ENCODE results near the gene GPRIN3.

GPRIN3 gene

DNA sequence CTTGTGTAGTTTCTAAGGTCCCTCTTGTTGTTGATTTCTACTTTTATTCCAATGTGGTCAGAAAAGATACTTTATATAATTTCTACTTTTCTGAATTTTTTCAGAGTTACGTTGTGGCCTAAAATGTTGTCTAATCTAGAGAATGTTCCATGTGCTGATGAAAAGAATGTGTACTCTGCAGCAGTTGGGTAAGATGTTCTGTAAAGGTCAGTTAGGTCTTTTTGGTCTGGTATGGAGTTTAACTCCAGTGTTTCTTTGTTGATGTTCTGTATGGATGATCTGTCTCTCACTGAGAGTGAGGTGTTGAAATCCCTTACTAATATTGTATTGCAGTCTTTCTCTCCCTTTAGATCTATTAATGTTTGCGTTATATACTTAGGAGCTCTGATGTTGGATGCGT lies 37.0 kb upstream of the GPRIN3 start:
- no peak overlapping the region for H3K4me3 ChIP-seq (ENCODE audit: insufficient read length, low read depth)
- TF ChIP-seq SUZ12 (IDR thresholded peaks at IDR 0.05; ENCODE audit: extremely low read depth, insufficient read depth, insufficient read length) = no peak
- TF ChIP-seq YY1 (IDR thresholded peaks at IDR 0.05; ENCODE audit: insufficient read depth, insufficient read length) = no peak
- TF ChIP-seq ZNF274 (IDR thresholded peaks at IDR 0.05; ENCODE audit: low read depth, low read length) = no peak
- H3K4me1 ChIP-seq (ENCODE audit: insufficient read depth, insufficient read length) = no peaks in the 10 kb centered on the region
- H3K9me3 ChIP-seq (ENCODE audit: insufficient read depth, low read length) = no peaks in the 10 kb centered on the region
- no peaks in the 10 kb centered on the region for H3K27me3 ChIP-seq (ENCODE audit: insufficient read depth, insufficient read length)
- no peaks in the 10 kb centered on the region for H3K36me3 ChIP-seq (ENCODE audit: insufficient read depth, insufficient read length, low read length)
- no peak overlapping the region for H3K9ac ChIP-seq (ENCODE audit: insufficient read length, low read depth)
- DNase-seq (ENCODE audit: low read depth, low spot score) = no peak

DNA sequence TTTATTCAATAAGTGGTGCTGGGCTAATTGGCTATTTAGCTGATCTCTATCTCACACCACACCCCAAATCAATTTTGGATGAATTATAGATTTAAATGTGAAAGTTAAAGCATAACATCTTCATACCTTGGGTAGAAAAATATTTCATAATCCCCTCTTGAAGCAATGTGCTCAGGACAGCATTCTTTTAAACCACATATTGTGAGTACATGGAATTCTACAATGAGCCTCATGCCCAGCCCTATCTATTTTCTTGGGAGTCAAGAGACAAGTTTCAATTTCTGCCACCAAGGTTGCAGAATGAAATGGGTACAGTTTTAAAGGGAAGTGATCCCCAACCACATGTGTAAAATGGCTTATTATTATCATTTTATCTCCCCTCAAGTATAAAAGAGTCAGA lies 30.6 kb upstream of the GPRIN3 start:
- H3K9ac ChIP-seq (ENCODE audit: insufficient read length, low read depth) = no peak overlapping the region
- no peaks in the 10 kb centered on the region for H3K27me3 ChIP-seq (ENCODE audit: insufficient read depth, insufficient read length)
- no peaks in the 10 kb centered on the region for H3K9me3 ChIP-seq (ENCODE audit: insufficient read depth, low read length)
- no peak overlapping the region for H3K4me3 ChIP-seq (ENCODE audit: insufficient read length, low read depth)
- no peaks in the 10 kb centered on the region for H3K36me3 ChIP-seq (ENCODE audit: insufficient read depth, insufficient read length, low read length)
- no peak for TF ChIP-seq ZNF274 (IDR thresholded peaks at IDR 0.05; ENCODE audit: low read depth, low read length)
- TF ChIP-seq YY1 (IDR thresholded peaks at IDR 0.05; ENCODE audit: insufficient read depth, insufficient read length) = no peak
- no peak for TF ChIP-seq SUZ12 (IDR thresholded peaks at IDR 0.05; ENCODE audit: extremely low read depth, insufficient read depth, insufficient read length)
- H3K4me1 ChIP-seq (ENCODE audit: insufficient read depth, insufficient read length) = no peaks in the 10 kb centered on the region
- no peak for DNase-seq (ENCODE audit: low read depth, low spot score)

DNA sequence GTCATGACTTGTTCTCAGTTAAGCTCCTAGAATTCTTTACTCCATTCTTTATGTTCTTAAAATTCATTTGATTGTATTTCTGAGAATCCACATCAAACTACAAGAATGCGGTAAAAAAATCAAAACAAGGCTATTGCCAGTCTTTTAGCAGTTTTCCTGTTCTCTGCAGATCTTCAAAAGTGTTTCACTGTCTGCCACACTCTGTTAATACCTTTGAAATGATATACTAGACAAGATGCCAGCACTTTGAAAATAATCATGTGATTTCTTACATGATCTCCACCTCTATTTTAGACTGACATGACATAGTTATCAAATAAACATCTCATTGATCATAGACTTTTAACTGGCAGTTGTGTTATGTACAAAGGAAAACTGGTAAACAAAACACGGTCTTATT lies 30.1 kb upstream of the GPRIN3 start:
- TF ChIP-seq YY1 (IDR thresholded peaks at IDR 0.05; ENCODE audit: insufficient read depth, insufficient read length) = no peak
- no peak for TF ChIP-seq SUZ12 (IDR thresholded peaks at IDR 0.05; ENCODE audit: extremely low read depth, insufficient read depth, insufficient read length)
- no peak for TF ChIP-seq ZNF274 (IDR thresholded peaks at IDR 0.05; ENCODE audit: low read depth, low read length)
- H3K4me1 ChIP-seq (ENCODE audit: insufficient read depth, insufficient read length) = no peaks in the 10 kb centered on the region
- H3K36me3 ChIP-seq (ENCODE audit: insufficient read depth, insufficient read length, low read length) = no peaks in the 10 kb centered on the region
- H3K27me3 ChIP-seq (ENCODE audit: insufficient read depth, insufficient read length) = no peaks in the 10 kb centered on the region
- no peaks in the 10 kb centered on the region for H3K9me3 ChIP-seq (ENCODE audit: insufficient read depth, low read length)
- H3K4me3 ChIP-seq (ENCODE audit: insufficient read length, low read depth) = no peak overlapping the region
- DNase-seq (ENCODE audit: low read depth, low spot score) = no peak
- no peak overlapping the region for H3K9ac ChIP-seq (ENCODE audit: insufficient read length, low read depth)

DNA sequence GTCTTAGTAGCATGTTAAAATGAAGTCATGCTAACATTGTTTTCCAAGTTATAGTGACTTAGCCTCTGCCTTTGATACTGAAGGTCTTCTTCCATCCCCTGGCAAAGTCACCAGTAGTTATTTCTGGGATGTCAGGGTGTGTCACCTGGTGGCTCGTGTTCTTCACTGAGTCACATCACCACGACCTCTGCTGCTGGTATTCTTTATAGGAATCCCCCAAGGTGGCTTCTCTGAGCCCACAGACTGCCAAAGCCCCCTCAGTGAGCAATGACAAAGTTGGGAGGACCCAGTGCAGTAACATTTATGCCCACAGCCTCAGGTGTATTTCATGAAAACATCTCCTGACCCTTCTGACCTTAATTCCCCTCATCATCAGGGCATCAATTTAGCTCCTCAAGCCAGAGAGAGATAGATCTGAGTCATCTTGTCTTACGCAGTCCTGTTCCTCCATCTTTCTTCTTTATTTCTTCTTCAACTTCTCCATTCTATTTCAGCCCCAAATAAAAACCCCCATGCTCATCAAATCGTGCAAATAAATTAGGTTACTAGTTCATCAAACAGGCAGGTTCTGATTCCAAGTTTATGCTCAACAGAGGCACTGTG lies 29.3 kb upstream of the GPRIN3 start:
- TF ChIP-seq YY1 (IDR thresholded peaks at IDR 0.05; ENCODE audit: insufficient read depth, insufficient read length) (no peak), SUZ12 (IDR thresholded peaks at IDR 0.05; ENCODE audit: extremely low read depth, insufficient read depth, insufficient read length) (no peak), ZNF274 (IDR thresholded peaks at IDR 0.05; ENCODE audit: low read depth, low read length) (no peak)
- no peak for DNase-seq (ENCODE audit: low read depth, low spot score)
- Histone ChIP-seq H3K9me3 (ENCODE audit: insufficient read depth, low read length) (no peaks in the 10 kb centered on the region), H3K27me3 (ENCODE audit: insufficient read depth, insufficient read length) (no peaks in the 10 kb centered on the region), H3K9ac (ENCODE audit: insufficient read length, low read depth) (no peak overlapping the region), H3K4me3 (ENCODE audit: insufficient read length, low read depth) (no peak overlapping the region), H3K4me1 (ENCODE audit: insufficient read depth, insufficient read length) (no peaks in the 10 kb centered on the region), H3K36me3 (ENCODE audit: insufficient read depth, insufficient read length, low read length) (no peaks in the 10 kb centered on the region)

DNA sequence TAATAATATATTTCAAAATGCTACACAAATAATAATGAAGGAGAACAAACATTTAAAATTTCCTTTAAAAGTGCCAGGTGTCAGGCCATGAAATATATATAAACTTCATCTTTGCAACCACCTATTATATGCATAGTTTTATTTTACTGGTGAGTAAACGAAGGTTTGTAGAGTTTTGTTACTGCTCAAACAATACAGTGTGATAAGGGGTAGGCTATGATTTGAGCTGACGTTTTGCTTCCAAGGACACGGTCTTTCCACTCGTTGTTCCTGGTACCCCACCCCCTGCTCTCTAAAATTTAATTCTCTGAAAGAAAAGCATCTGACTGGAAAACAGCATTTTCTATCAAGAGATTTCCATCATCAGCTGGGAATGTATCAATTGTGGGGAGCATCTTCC lies 27.2 kb upstream of the GPRIN3 start:
- no peak for DNase-seq (ENCODE audit: low read depth, low spot score)
- Histone ChIP-seq H3K4me3 (ENCODE audit: insufficient read length, low read depth) (no peak overlapping the region), H3K9ac (ENCODE audit: insufficient read length, low read depth) (no peak overlapping the region), H3K36me3 (ENCODE audit: insufficient read depth, insufficient read length, low read length) (no peaks in the 10 kb centered on the region), H3K27me3 (ENCODE audit: insufficient read depth, insufficient read length) (no peaks in the 10 kb centered on the region), H3K9me3 (ENCODE audit: insufficient read depth, low read length) (no peaks in the 10 kb centered on the region), H3K4me1 (ENCODE audit: insufficient read depth, insufficient read length) (no peaks in the 10 kb centered on the region)
- TF ChIP-seq YY1 (IDR thresholded peaks at IDR 0.05; ENCODE audit: insufficient read depth, insufficient read length) (no peak), SUZ12 (IDR thresholded peaks at IDR 0.05; ENCODE audit: extremely low read depth, insufficient read depth, insufficient read length) (no peak), ZNF274 (IDR thresholded peaks at IDR 0.05; ENCODE audit: low read depth, low read length) (no peak)

DNA sequence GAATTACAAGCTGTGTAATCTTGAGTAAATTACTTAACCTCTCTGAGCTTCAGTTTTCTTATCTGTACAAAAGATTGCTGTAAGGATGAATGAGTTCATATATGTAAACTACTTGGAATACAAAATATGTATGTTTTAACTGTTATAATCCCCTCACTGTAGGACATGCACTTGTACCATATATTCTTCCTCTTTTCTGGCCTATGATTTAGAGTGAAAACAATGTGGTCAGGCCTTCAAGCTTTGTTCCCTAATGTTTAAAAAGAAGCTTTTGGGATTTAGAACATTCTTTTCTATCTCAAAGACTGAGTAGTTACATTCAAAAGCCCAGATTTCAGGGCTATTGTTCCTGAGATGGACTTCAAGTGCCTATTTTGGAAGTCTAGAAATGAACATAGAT lies 26.7 kb upstream of the GPRIN3 start:
- TF ChIP-seq SUZ12 (IDR thresholded peaks at IDR 0.05; ENCODE audit: extremely low read depth, insufficient read depth, insufficient read length) (no peak), ZNF274 (IDR thresholded peaks at IDR 0.05; ENCODE audit: low read depth, low read length) (no peak), YY1 (IDR thresholded peaks at IDR 0.05; ENCODE audit: insufficient read depth, insufficient read length) (no peak)
- Histone ChIP-seq H3K9ac (ENCODE audit: insufficient read length, low read depth) (no peak overlapping the region), H3K9me3 (ENCODE audit: insufficient read depth, low read length) (no peaks in the 10 kb centered on the region), H3K27me3 (ENCODE audit: insufficient read depth, insufficient read length) (no peaks in the 10 kb centered on the region), H3K4me1 (ENCODE audit: insufficient read depth, insufficient read length) (no peaks in the 10 kb centered on the region), H3K4me3 (ENCODE audit: insufficient read length, low read depth) (no peak overlapping the region), H3K36me3 (ENCODE audit: insufficient read depth, insufficient read length, low read length) (no peaks in the 10 kb centered on the region)
- no peak for DNase-seq (ENCODE audit: low read depth, low spot score)

DNA sequence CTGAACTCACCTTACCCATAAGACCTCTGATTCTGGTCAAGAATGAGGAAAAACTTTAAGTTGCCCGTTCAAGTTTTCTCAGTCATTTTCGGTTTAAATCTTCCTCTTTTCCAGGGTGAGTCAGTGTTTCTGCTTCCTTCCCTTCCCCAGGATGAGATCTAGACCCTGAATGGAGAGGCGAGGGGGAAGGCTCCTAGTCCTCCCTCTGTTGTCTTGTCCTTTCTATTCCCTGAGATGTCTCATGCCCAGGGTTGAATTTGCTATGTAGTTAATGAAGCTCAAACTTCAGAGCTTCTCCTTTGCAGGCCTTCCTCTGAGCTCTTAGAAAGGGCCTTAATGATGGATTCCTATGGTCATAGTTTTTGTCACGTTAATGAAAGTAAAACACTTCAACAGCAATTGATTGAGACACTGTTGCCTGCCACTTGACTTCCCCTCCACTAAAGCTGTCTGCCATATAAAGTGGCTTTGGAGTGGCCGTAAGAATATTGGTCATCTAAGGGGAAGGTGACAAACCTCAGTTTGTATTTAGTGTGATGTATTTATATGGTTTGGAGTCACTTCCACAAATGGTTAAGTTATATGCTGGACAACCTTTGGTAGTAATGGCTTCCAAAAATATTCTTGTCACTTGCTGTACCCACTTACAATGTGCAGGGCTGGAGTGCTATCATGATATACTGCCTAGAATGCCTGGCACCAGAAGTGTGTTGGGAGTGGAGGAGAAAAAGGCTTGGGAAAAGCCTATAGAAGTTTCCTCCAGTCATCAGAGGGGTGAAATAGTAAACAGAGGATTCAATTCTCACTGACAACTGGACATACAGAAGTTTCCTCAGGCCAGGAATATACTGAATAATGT lies 24.3 kb upstream of the GPRIN3 start:
- H3K9me3 ChIP-seq (ENCODE audit: insufficient read depth, low read length) = no peaks in the 10 kb centered on the region
- H3K4me3 ChIP-seq (ENCODE audit: insufficient read length, low read depth) = no peak overlapping the region
- no peak overlapping the region for H3K9ac ChIP-seq (ENCODE audit: insufficient read length, low read depth)
- no peak for DNase-seq (ENCODE audit: low read depth, low spot score)
- no peaks in the 10 kb centered on the region for H3K27me3 ChIP-seq (ENCODE audit: insufficient read depth, insufficient read length)
- TF ChIP-seq SUZ12 (IDR thresholded peaks at IDR 0.05; ENCODE audit: extremely low read depth, insufficient read depth, insufficient read length) (no peak), ZNF274 (IDR thresholded peaks at IDR 0.05; ENCODE audit: low read depth, low read length) (no peak), YY1 (IDR thresholded peaks at IDR 0.05; ENCODE audit: insufficient read depth, insufficient read length) (no peak)
- no peaks in the 10 kb centered on the region for H3K4me1 ChIP-seq (ENCODE audit: insufficient read depth, insufficient read length)
- no peaks in the 10 kb centered on the region for H3K36me3 ChIP-seq (ENCODE audit: insufficient read depth, insufficient read length, low read length)
